ENCODE results near the gene RHOH.

RHOH gene

DNA sequence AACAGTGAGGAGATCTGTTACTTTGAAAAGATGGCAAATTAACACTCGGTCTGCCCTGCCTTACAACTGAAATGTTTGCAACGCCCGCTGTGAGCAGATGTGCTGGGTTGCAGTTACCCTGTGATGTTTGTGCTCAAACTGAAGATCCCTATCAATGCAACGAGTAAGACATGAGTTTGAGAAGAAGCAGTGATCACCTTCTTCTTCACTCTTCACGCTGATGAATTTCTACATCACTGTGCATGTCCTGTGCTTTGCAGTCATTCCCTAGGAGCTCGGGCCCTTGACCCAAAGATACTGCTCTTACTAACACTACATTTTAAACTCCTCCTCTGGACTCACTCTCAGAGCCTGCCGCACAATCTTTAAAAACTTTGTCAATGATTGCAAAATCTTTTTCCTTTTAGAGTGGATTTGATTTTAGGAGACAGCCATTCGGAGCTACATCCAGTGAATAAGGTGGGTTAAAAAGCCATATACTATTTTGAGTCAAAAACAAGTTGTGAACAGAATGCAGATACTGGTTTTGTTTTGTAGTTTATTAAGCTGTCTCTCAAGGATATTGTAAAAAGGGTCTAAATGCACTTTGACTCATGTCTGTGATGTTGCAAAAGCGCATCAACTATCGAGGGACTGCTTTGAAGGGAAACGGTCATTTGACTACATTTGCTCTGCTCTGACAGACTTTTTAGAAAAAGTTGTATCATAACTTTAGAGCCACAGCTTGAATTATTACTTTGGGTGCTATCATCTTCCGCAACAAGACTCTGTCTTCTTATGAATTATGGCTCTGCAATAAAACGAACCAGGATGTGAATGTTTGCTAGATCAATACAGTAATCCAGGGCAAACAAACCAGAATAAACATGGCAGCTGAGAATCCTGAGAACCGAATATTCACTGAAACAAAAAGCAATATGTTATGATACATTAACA, 5.7 kb upstream of the RHOH start:
- TF ChIP-seq CTBP1 (IDR thresholded peaks at IDR 0.05; ENCODE audit: borderline replicate concordance) (no peak), SUZ12 (IDR thresholded peaks at IDR 0.05) (no peak), SP1 (IDR thresholded peaks at IDR 0.05) (no peak), ELF4 (IDR thresholded peaks at IDR 0.05) (no peak), BHLHE40 (IDR thresholded peaks at IDR 0.05; ENCODE audit: borderline replicate concordance) (no peak), FOXM1 (IDR thresholded peaks at IDR 0.05; ENCODE audit: borderline replicate concordance) (no peak), TARDBP (IDR thresholded peaks at IDR 0.05) (no peak), LEF1 (IDR thresholded peaks at IDR 0.05; ENCODE audit: borderline replicate concordance) (no peak), HDGF (IDR thresholded peaks at IDR 0.05; ENCODE audit: borderline replicate concordance) (no peak), ARNT (IDR thresholded peaks at IDR 0.05) (no peak), FOXK2 (IDR thresholded peaks at IDR 0.05) (no peak), FOXA1 (IDR thresholded peaks at IDR 0.05) (no peak), NFRKB (IDR thresholded peaks at IDR 0.05) (no peak), ZNF384 (IDR thresholded peaks at IDR 0.05) (no peak), L3MBTL2 (conservative IDR thresholded peaks at IDR 0.05) (no peak)
- TF ChIP-seq, protein P1, sequence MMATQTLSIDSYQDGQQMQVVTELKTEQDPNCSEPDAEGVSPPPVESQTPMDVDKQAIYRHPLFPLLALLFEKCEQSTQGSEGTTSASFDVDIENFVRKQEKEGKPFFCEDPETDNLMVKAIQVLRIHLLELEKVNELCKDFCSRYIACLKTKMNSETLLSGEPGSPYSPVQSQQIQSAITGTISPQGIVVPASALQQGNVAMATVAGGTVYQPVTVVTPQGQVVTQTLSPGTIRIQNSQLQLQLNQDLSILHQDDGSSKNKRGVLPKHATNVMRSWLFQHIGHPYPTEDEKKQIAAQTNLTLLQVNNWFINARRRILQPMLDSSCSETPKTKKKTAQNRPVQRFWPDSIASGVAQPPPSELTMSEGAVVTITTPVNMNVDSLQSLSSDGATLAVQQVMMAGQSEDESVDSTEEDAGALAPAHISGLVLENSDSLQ (IDR thresholded peaks at IDR 0.05), result no peak; the same call in 1 of the 2 replicates
- no peak for DNase-seq (ENCODE audit: extremely low spot score)
- ChIA-PET CTCF (interaction anchor here (0.6 kb wide), 2 partner anchors 535 to 565 kb away, joined by 3 to 7 read pairs; no protein-coding TSS in a partner anchor), POLR2A (no interaction called here)

DNA sequence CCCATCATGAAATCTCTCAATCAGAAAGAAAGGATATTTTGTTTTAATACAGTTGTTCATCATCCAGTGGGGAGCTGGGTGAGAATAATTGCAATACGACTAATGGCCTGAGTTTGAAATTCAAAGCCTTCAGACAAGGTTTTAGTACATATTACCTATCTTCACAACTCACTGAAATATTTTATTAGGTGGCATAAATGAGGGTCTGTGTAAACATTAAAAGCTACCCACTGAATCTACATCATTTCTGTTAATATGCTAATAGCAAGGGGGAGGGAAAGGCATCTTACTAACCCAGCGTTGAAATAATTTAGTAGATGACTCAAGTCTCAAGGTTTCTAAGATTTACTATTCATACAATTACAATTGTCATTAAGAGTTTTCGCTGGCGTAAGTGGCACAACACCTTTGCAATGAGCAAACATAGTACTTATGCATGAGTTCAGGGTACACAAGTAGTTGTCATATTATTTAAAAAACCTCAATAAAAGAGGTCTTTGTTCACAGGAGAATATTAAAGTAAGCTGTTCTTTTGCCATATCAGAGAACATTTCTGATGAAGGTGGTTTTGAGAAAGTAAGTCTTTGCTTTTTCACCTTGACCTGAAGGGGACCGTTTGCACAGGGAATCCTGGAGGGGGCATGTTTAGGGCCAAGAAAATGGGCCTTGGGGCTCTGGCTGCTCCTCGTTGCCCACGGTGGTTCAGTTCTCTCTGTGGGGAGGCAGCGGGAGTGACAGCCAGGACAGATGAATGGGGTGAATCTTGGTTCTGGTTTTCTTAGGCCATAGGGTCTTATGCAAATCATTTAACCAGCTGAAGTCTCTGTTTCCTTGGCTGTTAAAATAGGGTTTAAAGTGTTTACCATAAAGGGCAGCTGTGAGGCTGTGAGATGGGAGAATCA, 4.5 kb upstream of the RHOH start:
- DNase-seq (ENCODE audit: extremely low spot score), result no peak
- CTCF ChIA-PET, result no interaction called here

DNA sequence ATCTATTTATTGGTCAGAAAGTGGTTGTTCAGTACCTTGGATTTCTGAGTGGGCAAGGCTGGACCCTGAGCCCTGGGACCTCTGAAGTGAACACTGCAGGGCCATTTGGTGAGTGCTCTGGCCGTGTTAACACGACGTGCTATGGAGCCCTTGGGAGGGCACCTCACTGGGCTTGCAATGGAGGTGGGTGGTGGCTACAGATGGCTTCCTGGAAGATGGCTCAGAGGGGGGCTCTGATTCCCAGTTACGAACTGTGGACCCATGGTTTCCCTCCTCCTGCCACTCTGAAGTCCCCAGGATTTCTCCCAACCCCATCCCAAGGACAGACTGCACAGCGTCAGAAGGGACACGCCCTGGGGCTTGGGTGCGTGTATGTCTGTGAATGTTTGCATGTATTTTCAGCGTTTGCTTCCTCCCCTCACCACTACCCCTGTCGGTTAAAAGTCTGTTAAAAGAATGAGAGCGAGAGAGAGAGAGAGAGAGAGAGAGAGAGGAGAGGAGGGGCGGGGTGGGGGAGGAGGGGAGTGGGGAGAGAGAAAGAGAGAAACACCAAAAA, 3.7 kb upstream of the RHOH start:
- ChIA-PET POLR2A (no interaction called here), CTCF (no interaction called here)
- DNase-seq (ENCODE audit: extremely low spot score), result no peak
- TF ChIP-seq NFRKB (IDR thresholded peaks at IDR 0.05), result no peak
- TF ChIP-seq FOXA1 (IDR thresholded peaks at IDR 0.05), result no peak
- no peak for TF ChIP-seq ZNF384 (IDR thresholded peaks at IDR 0.05)
- TF ChIP-seq LEF1 (IDR thresholded peaks at IDR 0.05; ENCODE audit: borderline replicate concordance), result no peak
- TF ChIP-seq FOXM1 (IDR thresholded peaks at IDR 0.05; ENCODE audit: borderline replicate concordance), result no peak
- no peak for TF ChIP-seq HDGF (IDR thresholded peaks at IDR 0.05; ENCODE audit: borderline replicate concordance)
- TF ChIP-seq ELF4 (IDR thresholded peaks at IDR 0.05), result no peak
- no peak for TF ChIP-seq CTBP1 (IDR thresholded peaks at IDR 0.05; ENCODE audit: borderline replicate concordance)
- no peak for TF ChIP-seq FOXK2 (IDR thresholded peaks at IDR 0.05)
- TF ChIP-seq, protein P1 (IDR thresholded peaks at IDR 0.05), result no peak
- no peak for TF ChIP-seq SUZ12 (IDR thresholded peaks at IDR 0.05)
- no peak for TF ChIP-seq L3MBTL2 (conservative IDR thresholded peaks at IDR 0.05)

More for the DNA sequence above, 4.5 kb upstream of the RHOH start:
- TF ChIP-seq ZNF384 (IDR thresholded peaks at IDR 0.05) (no peak), FOXA1 (IDR thresholded peaks at IDR 0.05) (no peak), ELF4 (IDR thresholded peaks at IDR 0.05) (no peak), L3MBTL2 (conservative IDR thresholded peaks at IDR 0.05) (no peak)
- POLR2A ChIA-PET, result no interaction called here

DNA sequence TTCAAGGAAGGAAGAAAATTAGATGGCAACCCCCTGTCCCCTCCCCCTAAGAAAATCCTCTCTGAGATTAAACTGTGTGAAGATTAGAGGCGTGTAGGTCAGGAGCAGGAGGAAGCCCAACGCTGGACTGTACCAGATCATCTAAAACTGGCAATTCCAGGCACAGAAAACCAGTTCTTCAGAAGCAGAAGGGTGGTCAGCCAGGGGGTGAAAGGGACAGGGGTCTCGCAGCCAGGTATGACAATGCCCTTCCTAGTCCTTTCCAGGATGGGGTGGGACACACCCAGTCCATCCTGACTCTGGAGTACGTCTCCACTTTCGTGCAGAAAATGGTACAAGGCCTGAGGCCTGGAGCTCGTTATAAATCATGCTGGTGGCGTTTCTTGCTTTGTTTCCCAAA, 3.3 kb upstream of the RHOH start:
- CTCF ChIA-PET, result interaction anchor here (0.6 kb wide), 1 partner anchor 252 kb away, joined by 3 read pairs; no protein-coding TSS in a partner anchor
- POLR2A ChIA-PET, result no interaction called here
- TF ChIP-seq NFRKB (IDR thresholded peaks at IDR 0.05), result no peak
- no peak for TF ChIP-seq TARDBP (IDR thresholded peaks at IDR 0.05)
- no peak for TF ChIP-seq ELF4 (IDR thresholded peaks at IDR 0.05)
- no peak for TF ChIP-seq L3MBTL2 (conservative IDR thresholded peaks at IDR 0.05)
- no peak for TF ChIP-seq ARNT (IDR thresholded peaks at IDR 0.05)
- TF ChIP-seq SUZ12 (IDR thresholded peaks at IDR 0.05), result no peak
- TF ChIP-seq SP1 (IDR thresholded peaks at IDR 0.05), result no peak
- TF ChIP-seq HDGF (IDR thresholded peaks at IDR 0.05; ENCODE audit: borderline replicate concordance), result no peak
- TF ChIP-seq FOXK2 (IDR thresholded peaks at IDR 0.05), result no peak
- TF ChIP-seq BHLHE40 (IDR thresholded peaks at IDR 0.05; ENCODE audit: borderline replicate concordance), result no peak
- TF ChIP-seq LEF1 (IDR thresholded peaks at IDR 0.05; ENCODE audit: borderline replicate concordance), result no peak
- TF ChIP-seq, protein P1 (IDR thresholded peaks at IDR 0.05), result no peak
- TF ChIP-seq CTBP1 (IDR thresholded peaks at IDR 0.05; ENCODE audit: borderline replicate concordance), result no peak
- TF ChIP-seq FOXM1 (IDR thresholded peaks at IDR 0.05; ENCODE audit: borderline replicate concordance), result no peak
- no peak for TF ChIP-seq FOXA1 (IDR thresholded peaks at IDR 0.05)
- TF ChIP-seq ZNF384 (IDR thresholded peaks at IDR 0.05), result no peak
- DNase-seq (ENCODE audit: extremely low spot score), result no peak

DNA sequence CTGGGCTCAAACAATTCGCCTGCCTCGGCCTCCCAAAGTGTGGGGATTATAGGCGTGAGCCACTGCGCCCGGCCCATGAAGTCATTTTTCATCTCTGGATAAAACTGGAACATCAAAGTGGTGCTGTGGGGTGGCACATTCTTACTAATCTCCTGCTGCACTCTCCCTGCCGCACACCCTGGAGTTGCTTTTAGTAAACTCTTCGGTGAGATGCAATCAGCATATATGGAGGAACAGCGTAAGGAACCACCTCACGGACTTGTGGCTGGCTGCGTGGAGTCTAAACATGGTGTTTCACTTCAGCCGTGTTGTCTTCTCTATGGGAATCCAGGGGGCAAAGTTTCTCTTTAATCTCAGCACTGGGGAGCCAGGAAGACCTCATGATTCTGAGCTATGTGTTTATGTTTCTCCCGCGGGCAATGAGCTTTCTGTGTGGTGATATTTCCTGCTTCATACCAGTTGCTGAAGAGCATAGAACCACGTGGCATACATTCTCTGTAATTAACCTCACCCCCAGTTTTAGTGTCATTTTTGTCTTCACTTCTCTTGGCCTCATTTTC, 2.1 kb upstream of the RHOH start:
- ChIA-PET POLR2A (no interaction called here), CTCF (no interaction called here)
- TF ChIP-seq, protein P1 (IDR thresholded peaks at IDR 0.05), result no peak
- DNase-seq (ENCODE audit: extremely low spot score), result no peak

All from HEK293T (cell line).